Measurements from ENCODE around the gene CD36.

CD36 gene

DNA sequence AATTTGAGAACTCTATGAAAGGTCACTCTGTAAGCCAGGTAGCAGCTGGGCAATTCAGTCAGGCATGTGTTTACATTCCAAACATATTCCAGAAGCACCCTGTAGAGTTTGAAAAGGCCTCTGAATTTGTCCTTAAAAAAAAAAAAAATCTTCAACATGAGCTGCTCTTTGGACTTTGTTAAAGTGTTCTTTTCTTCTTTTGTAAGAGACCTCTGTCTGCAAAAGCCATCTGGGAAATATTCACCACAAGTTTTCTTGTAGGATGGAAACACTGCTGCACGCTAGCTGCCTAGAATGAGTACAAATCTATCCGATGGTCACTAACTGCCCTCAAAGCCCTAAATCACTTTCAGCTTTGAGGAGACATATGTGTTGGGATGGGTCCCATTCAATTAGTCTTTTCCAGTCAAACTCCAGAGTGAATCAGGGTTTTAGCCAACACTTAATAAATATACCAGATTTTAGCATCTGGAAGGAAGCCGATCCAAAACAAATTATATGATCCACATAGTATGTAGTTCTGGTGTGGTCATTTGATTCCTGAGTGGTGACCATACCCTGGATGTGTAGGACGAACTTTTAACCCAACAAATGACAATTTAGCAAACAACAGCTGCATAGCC lies 85.9 kb downstream of the CD36 start:
- Histone ChIP-seq H3K27ac (peak overlapping the region in 1 of 2 donors; percentile 2), H3K36me3 (no peaks in the 10 kb centered on the region), H3K4me3 (no peak overlapping the region), H3K27me3 (no peaks in the 10 kb centered on the region), H3K4me1 (peaks cover 0 to 23% (median 14%) of the 10 kb centered on the region in 4 donors), H3K9me3 (no peaks in the 10 kb centered on the region)
- intact Hi-C loops (cut with DNase I; ENCODE audit: low total_unique reads): no loop called here
- no peak for DNase-seq
- TF ChIP-seq, protein P1, sequence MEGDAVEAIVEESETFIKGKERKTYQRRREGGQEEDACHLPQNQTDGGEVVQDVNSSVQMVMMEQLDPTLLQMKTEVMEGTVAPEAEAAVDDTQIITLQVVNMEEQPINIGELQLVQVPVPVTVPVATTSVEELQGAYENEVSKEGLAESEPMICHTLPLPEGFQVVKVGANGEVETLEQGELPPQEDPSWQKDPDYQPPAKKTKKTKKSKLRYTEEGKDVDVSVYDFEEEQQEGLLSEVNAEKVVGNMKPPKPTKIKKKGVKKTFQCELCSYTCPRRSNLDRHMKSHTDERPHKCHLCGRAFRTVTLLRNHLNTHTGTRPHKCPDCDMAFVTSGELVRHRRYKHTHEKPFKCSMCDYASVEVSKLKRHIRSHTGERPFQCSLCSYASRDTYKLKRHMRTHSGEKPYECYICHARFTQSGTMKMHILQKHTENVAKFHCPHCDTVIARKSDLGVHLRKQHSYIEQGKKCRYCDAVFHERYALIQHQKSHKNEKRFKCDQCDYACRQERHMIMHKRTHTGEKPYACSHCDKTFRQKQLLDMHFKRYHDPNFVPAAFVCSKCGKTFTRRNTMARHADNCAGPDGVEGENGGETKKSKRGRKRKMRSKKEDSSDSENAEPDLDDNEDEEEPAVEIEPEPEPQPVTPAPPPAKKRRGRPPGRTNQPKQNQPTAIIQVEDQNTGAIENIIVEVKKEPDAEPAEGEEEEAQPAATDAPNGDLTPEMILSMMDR (IDR thresholded peaks at IDR 0.05): no peak

DNA sequence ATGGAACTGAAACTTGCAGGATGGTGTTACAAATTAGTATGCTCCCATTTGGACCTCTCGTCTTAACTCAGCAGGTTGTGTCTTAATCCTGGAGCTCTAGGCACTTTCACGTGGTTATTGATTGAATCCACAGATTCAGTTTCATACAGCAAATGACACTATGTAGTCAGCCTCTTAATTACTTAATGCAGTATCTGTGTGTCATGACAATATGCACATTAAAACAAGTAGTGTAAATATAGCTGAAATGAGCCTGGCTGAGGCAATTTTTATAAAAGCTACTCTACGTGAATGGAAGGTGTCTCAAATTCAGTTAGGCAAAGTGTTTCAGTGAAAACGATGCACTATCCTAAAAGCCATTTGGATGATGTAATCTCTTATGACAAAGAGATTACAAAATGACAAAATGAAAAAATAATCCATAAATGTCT lies 86.8 kb downstream of the CD36 start:
- Histone ChIP-seq H3K9me3 (no peaks in the 10 kb centered on the region), H3K27me3 (no peaks in the 10 kb centered on the region), H3K27ac (no peak overlapping the region), H3K4me1 (peaks cover 0 to 25% (median 15%) of the 10 kb centered on the region in 4 donors), H3K36me3 (no peaks in the 10 kb centered on the region), H3K4me3 (no peak overlapping the region)
- intact Hi-C loops (cut with DNase I; ENCODE audit: low total_unique reads): no loop called here
- TF ChIP-seq, protein P1 (IDR thresholded peaks at IDR 0.05): no peak
- DNase-seq: no peak
